Measurements from ENCODE around the gene TMEM203. TPM values are rescaled to one million over a fixed set of nuclear protein-coding genes. Genes with fewer than 3 reads are reported as not detected.

TMEM203 gene
- total RNA-seq, 1 donor from 2014 or later = 40.3 TPM

GRCh38 chr9:137214620-137215019, 9.2 kb upstream of the TMEM203 start:
- H3K27me3 ChIP-seq (ENCODE audit: control insufficient read depth, insufficient read depth, low read length) = no peaks in the 10 kb centered on the region
- TF ChIP-seq CTCF (IDR thresholded peaks at IDR 0.05; ENCODE audit: insufficient read depth, low read length, poor library complexity, severe bottlenecking) = no peak
- H3K36me3 ChIP-seq (ENCODE audit: control insufficient read depth, insufficient read depth, low read length) = no peaks in the 10 kb centered on the region
- H3K4me3 ChIP-seq (ENCODE audit: low read depth, low read length) = no peak overlapping the region
- DNase-seq (ENCODE audit: low read depth) = no peak

GRCh38 chr9:137213160-137214060, 8.0 kb upstream of the TMEM203 start:
- DNase-seq (ENCODE audit: low read depth) = no peak
- TF ChIP-seq CTCF (IDR thresholded peaks at IDR 0.05; ENCODE audit: insufficient read depth, low read length, poor library complexity, severe bottlenecking) = peak; percentile 30
- H3K36me3 ChIP-seq (ENCODE audit: control insufficient read depth, insufficient read depth, low read length) = no peaks in the 10 kb centered on the region
- no peak overlapping the region for H3K4me3 ChIP-seq (ENCODE audit: low read depth, low read length)
- no peaks in the 10 kb centered on the region for H3K27me3 ChIP-seq (ENCODE audit: control insufficient read depth, insufficient read depth, low read length)

- Histone ChIP-seq H3K4me3 (ENCODE audit: low read depth, low read length) (no peak overlapping the region), H3K27me3 (ENCODE audit: control insufficient read depth, insufficient read depth, low read length) (no peaks in the 10 kb centered on the region), H3K36me3 (ENCODE audit: control insufficient read depth, insufficient read depth, low read length) (no peaks in the 10 kb centered on the region)
- TF ChIP-seq CTCF (IDR thresholded peaks at IDR 0.05; ENCODE audit: insufficient read depth, low read length, poor library complexity, severe bottlenecking) = no peak
- DNase-seq (ENCODE audit: low read depth) = no peak
Measured at GRCh38 chr9:137212520-137212919, 7.1 kb upstream of the TMEM203 start.

- H3K36me3 ChIP-seq (ENCODE audit: control insufficient read depth, insufficient read depth, low read length) = no peaks in the 10 kb centered on the region
- no peak for TF ChIP-seq CTCF (IDR thresholded peaks at IDR 0.05; ENCODE audit: insufficient read depth, low read length, poor library complexity, severe bottlenecking)
- H3K27me3 ChIP-seq (ENCODE audit: control insufficient read depth, insufficient read depth, low read length) = no peaks in the 10 kb centered on the region
- H3K4me3 ChIP-seq (ENCODE audit: low read depth, low read length) = no peak overlapping the region
- DNase-seq (ENCODE audit: low read depth) = no peak
Measured at GRCh38 chr9:137211532-137211931, 6.1 kb upstream of the TMEM203 start.

- Histone ChIP-seq H3K27me3 (ENCODE audit: control insufficient read depth, insufficient read depth, low read length) (no peaks in the 10 kb centered on the region), H3K36me3 (ENCODE audit: control insufficient read depth, insufficient read depth, low read length) (no peaks in the 10 kb centered on the region), H3K4me3 (ENCODE audit: low read depth, low read length) (no peak overlapping the region)
- TF ChIP-seq CTCF (IDR thresholded peaks at IDR 0.05; ENCODE audit: insufficient read depth, low read length, poor library complexity, severe bottlenecking) = no peak
- no peak for DNase-seq (ENCODE audit: low read depth)
Measured at GRCh38 chr9:137206602-137207001, 1.2 kb upstream of the TMEM203 start.

- Histone ChIP-seq H3K27me3 (ENCODE audit: control insufficient read depth, insufficient read depth, low read length) (no peaks in the 10 kb centered on the region), H3K36me3 (ENCODE audit: control insufficient read depth, insufficient read depth, low read length) (no peaks in the 10 kb centered on the region), H3K4me3 (ENCODE audit: low read depth, low read length) (peak overlapping the region; percentile 98)
- TF ChIP-seq CTCF (IDR thresholded peaks at IDR 0.05; ENCODE audit: insufficient read depth, low read length, poor library complexity, severe bottlenecking) = no peak
- no peak for DNase-seq (ENCODE audit: low read depth)
Measured at GRCh38 chr9:137204731-137205125, 720 bp downstream of the TMEM203 start.
